ENCODE data around the gene WDHD1. TPM values are rescaled to one million over a fixed set of nuclear protein-coding genes. Genes with fewer than 3 reads are reported as not detected.

WDHD1 gene, protein sequence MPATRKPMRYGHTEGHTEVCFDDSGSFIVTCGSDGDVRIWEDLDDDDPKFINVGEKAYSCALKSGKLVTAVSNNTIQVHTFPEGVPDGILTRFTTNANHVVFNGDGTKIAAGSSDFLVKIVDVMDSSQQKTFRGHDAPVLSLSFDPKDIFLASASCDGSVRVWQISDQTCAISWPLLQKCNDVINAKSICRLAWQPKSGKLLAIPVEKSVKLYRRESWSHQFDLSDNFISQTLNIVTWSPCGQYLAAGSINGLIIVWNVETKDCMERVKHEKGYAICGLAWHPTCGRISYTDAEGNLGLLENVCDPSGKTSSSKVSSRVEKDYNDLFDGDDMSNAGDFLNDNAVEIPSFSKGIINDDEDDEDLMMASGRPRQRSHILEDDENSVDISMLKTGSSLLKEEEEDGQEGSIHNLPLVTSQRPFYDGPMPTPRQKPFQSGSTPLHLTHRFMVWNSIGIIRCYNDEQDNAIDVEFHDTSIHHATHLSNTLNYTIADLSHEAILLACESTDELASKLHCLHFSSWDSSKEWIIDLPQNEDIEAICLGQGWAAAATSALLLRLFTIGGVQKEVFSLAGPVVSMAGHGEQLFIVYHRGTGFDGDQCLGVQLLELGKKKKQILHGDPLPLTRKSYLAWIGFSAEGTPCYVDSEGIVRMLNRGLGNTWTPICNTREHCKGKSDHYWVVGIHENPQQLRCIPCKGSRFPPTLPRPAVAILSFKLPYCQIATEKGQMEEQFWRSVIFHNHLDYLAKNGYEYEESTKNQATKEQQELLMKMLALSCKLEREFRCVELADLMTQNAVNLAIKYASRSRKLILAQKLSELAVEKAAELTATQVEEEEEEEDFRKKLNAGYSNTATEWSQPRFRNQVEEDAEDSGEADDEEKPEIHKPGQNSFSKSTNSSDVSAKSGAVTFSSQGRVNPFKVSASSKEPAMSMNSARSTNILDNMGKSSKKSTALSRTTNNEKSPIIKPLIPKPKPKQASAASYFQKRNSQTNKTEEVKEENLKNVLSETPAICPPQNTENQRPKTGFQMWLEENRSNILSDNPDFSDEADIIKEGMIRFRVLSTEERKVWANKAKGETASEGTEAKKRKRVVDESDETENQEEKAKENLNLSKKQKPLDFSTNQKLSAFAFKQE
- total RNA-seq (2022; extraction: Qiagen RNA extraction; ENCODE audit: low read depth): 9.9 to 14.1 TPM (median 13.0 TPM) in 5 replicates

DNA sequence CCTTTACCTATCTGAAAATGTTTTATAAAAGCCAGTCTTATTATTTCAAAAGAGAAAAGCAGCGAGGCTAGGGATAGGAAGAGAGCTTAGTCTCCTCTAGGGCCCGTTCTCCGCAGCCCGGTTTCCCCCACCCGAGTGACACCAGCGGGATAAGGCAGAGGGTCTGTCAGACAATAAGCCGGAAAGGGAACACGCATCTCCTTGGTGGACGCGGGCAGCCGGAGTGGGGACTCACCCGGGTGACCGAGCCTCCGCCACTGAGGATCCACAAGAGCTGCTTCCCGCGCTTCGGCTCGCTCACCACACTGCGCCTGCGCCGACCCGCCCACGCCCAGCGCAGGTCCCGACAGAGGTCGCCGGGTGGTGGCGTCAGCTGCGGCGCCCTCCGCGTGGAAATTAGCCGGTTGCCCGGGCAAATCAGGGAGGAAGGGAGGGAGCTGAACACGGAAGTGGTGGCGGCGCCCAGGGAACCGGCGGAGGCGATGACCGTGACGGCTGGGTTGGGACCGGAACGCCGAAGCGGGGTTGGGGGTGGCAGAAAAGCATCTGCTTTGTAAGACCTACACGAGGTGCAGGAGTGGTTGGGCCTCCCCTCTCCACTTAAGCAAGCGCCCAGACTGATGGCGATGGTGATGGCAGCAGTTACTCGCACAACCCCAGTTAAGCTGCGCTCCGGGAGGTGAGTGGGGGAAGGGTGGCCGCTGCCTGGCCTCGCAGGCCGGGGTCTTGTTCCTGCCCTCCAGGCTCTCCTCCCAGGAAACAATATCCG lies at the start of gene WDHD1, which contains the start of gene SOCS4:
TSS of gene WDHD1 (minus strand) at position 307 of the 769 bp plus-strand sequence. CDS start 312 bp downstream, outside the sequence.
TSS of gene SOCS4 (plus strand) at position 444 of the 769 bp plus-strand sequence. CDS start 15,806 bp downstream, outside the sequence.

DNA sequence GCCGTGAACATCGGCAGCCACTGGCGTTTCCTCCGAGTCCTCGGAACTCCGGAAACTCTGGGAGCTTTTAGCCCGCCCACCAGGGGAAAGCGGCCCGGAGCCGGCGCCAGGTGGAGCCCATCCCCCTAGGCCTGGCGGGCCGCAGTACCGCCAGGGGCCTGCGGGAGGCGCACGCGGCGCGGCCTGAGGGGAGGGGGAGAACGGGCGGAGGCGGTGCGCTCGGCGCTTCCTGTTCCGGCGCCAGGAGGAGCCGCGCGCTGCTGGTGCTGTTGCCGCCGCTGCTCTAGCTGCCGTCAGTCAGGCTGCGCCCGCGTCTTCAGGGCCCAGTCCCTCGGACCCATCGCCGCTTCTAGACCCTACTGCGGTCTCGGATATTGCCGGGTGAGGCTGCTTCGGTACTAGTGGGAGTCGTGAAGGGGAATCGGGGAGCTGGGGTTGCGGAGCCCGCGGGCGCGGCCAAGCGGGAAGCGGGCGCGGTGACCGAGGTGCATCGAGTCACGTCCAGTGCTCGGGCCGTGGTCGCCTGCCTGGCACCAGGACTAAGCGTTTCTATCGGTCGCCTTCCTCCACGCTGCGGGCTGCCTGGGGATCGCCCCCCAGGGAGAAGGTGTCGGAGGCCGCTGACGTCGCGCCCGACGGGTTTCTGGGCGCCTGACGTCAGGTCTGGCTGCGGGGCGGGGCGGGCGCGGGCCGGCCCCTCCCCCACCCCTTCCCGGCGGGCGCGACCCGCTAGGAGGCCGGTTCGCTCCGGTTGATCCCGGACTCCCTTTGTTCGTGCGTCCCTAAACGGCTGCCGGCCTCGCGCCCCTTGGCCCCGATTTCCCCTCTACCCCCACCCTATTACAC lies 24.7 kb upstream of the WDHD1 start, which contains the start of gene MAPK1IP1L:
TSS of gene MAPK1IP1L (plus strand) at position 225 of the 846 bp plus-strand sequence. CDS start 10,037 bp downstream, outside the sequence.

DNA sequence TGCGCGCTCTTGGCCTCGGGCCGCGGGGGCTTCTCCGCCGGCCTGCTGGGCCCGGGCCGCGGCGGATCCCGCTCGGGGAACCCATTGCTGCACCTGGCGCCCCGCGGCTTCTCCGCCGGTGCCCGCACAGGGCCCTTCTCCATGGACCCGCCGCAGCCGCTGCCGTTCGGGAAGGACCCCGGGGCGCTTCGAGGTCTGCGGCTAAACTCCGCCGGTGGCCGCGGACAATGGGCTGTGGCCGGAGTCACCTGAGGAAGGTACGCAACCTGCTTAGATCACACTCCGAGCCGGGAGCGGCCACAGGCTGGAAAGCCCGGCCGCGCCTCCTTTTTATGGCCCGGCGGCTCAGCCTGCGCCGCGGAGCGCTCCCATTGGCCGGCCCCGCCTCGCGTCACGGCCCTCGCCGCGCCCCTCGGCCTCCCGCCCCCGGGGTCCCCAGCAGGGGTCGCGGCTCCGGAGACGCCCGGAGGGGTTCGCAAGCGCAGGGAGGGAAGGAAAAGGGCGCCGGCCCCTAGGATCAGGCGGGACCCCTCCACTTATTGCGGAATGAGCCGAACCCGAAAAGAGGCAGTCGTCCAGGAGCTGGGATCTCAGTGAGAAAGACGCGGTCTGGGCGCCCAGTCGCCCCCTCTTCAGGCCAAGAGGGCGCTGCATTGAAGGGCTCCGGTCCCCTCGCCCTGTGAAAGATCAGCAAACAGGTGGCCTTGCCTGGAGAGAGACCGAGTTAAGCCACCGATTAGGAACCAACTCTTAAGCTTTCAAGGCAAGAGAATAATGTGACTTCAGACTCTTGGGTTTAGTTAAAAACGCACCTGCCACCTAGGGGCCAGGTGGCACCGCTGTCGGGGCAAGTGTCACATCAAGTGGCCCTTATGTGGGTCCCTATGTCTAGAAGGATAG lies 124.1 kb downstream of the WDHD1 start, which contains the start of gene GCH1:
TSS of gene GCH1 (minus strand) at position 306 of the 900 bp plus-strand sequence. CDS start at position 143, 163 bp downstream.

Other genes with a start within 250 kb of the WDHD1 start
- 3.5 to 3.8 TPM (median 3.7 TPM) in 5 replicates for gene GCH1, start 124.3 kb downstream of the WDHD1 start, total RNA-seq (2022; extraction: Qiagen RNA extraction; ENCODE audit: low read depth)
- gene SOCS4, start 137 bp upstream of the WDHD1 start, total RNA-seq (2022; extraction: Qiagen RNA extraction; ENCODE audit: low read depth): 7.5 to 10.3 TPM (median 8.8 TPM) in 5 replicates
- 96.3 to 118 TPM (median 103 TPM) in 5 replicates for gene MAPK1IP1L, start 24.5 kb upstream of the WDHD1 start, total RNA-seq (2022; extraction: Qiagen RNA extraction; ENCODE audit: low read depth)
- gene LGALS3, start 102.2 kb upstream of the WDHD1 start, total RNA-seq (2022; extraction: Qiagen RNA extraction; ENCODE audit: low read depth): 159 to 192 TPM (median 186 TPM) in 5 replicates
- gene DLGAP5, start 164.5 kb upstream of the WDHD1 start, total RNA-seq (2022; extraction: Qiagen RNA extraction; ENCODE audit: low read depth): 29.2 to 43.9 TPM (median 34.9 TPM) in 5 replicates
- 12.5 to 17.0 TPM (median 15.1 TPM) in 5 replicates for gene FBXO34, start 244.3 kb upstream of the WDHD1 start, total RNA-seq (2022; extraction: Qiagen RNA extraction; ENCODE audit: low read depth)

All from A549 treated with CpdA at 1 μM for 4 hours (cell line).